COR-L47 (cell line): ENCODE data around the gene CDK2AP2.
A peak's percentile ranks its signal among the peaks of the same experiment; 100 is the strongest.
"Not testable (repeated sequence)": the region's sequence is repeated elsewhere in the genome, so short reads cannot be mapped to it uniquely, and the experiment has no call there.

Source experiments
- DNase-seq: peaks from one replicate; lab custom pipeline; 2025; lab: John Stamatoyannopoulos, UW

Gene CDK2AP2

GRCh38 chr11:67507864-67508485 is at the start of gene CDK2AP2:
TSS of gene CDK2AP2 (minus strand) at chr11:67508162. CDS start at chr11:67508082, 80 bp downstream.
- peak; percentile 100 for DNase-seq

- DNase-seq: no peak
Observed at GRCh38 chr11:67556244-67556643, 48.3 kb upstream of the CDK2AP2 start.

GRCh38 chr11:67551697-67552096 is 43.7 kb upstream of the CDK2AP2 start:
- not testable (repeated sequence) for DNase-seq

- no peak for DNase-seq
Observed at GRCh38 chr11:67551127-67551526, 43.2 kb upstream of the CDK2AP2 start.

GRCh38 chr11:67548555-67549110 is 40.7 kb upstream of the CDK2AP2 start:
- DNase-seq: no peak

- not testable (repeated sequence) for DNase-seq
Observed at GRCh38 chr11:67548112-67548511, 40.1 kb upstream of the CDK2AP2 start.

GRCh38 chr11:67545280-67545679 is 37.3 kb upstream of the CDK2AP2 start:
- no peak for DNase-seq

- DNase-seq: no peak
Observed at GRCh38 chr11:67544616-67545242, 36.8 kb upstream of the CDK2AP2 start.

GRCh38 chr11:67543585-67543984 is 35.6 kb upstream of the CDK2AP2 start:
- no peak for DNase-seq

- no peak for DNase-seq
Observed at GRCh38 chr11:67542971-67543370, 35.0 kb upstream of the CDK2AP2 start.

GRCh38 chr11:67542169-67542568 is 34.2 kb upstream of the CDK2AP2 start:
- no peak for DNase-seq

GRCh38 chr11:67541198-67541597 is 33.2 kb upstream of the CDK2AP2 start:
- DNase-seq: no peak

- DNase-seq: no peak
Observed at GRCh38 chr11:67539550-67539949, 31.6 kb upstream of the CDK2AP2 start.

GRCh38 chr11:67538823-67539505 is 31.0 kb upstream of the CDK2AP2 start:
- no peak for DNase-seq

- no peak for DNase-seq
Observed at GRCh38 chr11:67538306-67538705, 30.3 kb upstream of the CDK2AP2 start.

- DNase-seq: no peak
Observed at GRCh38 chr11:67535561-67535960, 27.6 kb upstream of the CDK2AP2 start.

- DNase-seq: no peak
Observed at GRCh38 chr11:67534070-67534679, 26.2 kb upstream of the CDK2AP2 start.

GRCh38 chr11:67532889-67533288 is 24.9 kb upstream of the CDK2AP2 start:
- DNase-seq: no peak

GRCh38 chr11:67530282-67530592 is 22.3 kb upstream of the CDK2AP2 start:
- no peak for DNase-seq

GRCh38 chr11:67528376-67528775 is 20.4 kb upstream of the CDK2AP2 start:
- no peak for DNase-seq

- DNase-seq: no peak
Observed at GRCh38 chr11:67525275-67525976, 17.5 kb upstream of the CDK2AP2 start.

- no peak for DNase-seq
Observed at GRCh38 chr11:67524480-67524808, 16.5 kb upstream of the CDK2AP2 start.
